ENCODE data around the gene MTMR11. TPM values are rescaled to one million over a fixed set of nuclear protein-coding genes. Genes with fewer than 3 reads are reported as not detected.

MTMR11 gene
- total and polyA plus RNA-seq, 9 of the 15 experiments (the other 6 are each of a cell fraction or from before 2014, with no cell fraction given) = 0.09 to 1.6 (median 0.51) TPM

- TF ChIP-seq RNF219 (CRISPR knock-in tag; IDR thresholded peaks at IDR 0.05) (no peak), ZFP36 (IDR thresholded peaks at IDR 0.05; ENCODE audit: low read depth, low read length, partially characterized antibody) (peak; percentile 17), USF1 (CRISPR knock-in tag; IDR thresholded peaks at IDR 0.05) (no peak), PURB (CRISPR knock-in tag; IDR thresholded peaks at IDR 0.05; ENCODE audit: low read depth) (no peak), ETV1 (tag; conservative IDR thresholded peaks at IDR 0.05; ENCODE audit: low read depth) (no peak), BRF1 (IDR thresholded peaks at IDR 0.05; ENCODE audit: borderline replicate concordance, extremely low read depth, insufficient read length) (no peak), GMEB1 (CRISPR knock-in tag; IDR thresholded peaks at IDR 0.05) (no peak), FOXA3 (CRISPR knock-in tag; conservative IDR thresholded peaks at IDR 0.05 in 1 of 2, IDR thresholded peaks at IDR 0.05 in 1 of 2) (no peak), CUX1 (CRISPR knock-in tag; IDR thresholded peaks at IDR 0.05) (no peak), ZNF277 (CRISPR knock-in tag; IDR thresholded peaks at IDR 0.05; ENCODE audit: borderline replicate concordance) (no peak), TBP (optimal IDR thresholded peaks at IDR 0.05; ENCODE audit: low read depth, low read length) (no peak), NRF1 (conservative IDR thresholded peaks at IDR 0.05 in 1 of 2, IDR thresholded peaks at IDR 0.05 in 1 of 2) (no peak), MCM7 (IDR thresholded peaks at IDR 0.05) (no peak), GTF2B (IDR thresholded peaks at IDR 0.05; ENCODE audit: extremely low read depth, insufficient read length) (no peak)
These were observed 30.1 kb downstream of the MTMR11 start (continued) for GRCh38 chr1:149906570-149907075.

All from K562 (cell line).